PC-3 (cell line): ENCODE results near the gene RASSF4.

Source experiments
- CTCF ChIP-seq: fragments of 300-600 bp; sonication (generic); conservative IDR thresholded peaks from 2 replicates; pipeline ENCODE4 v1.5.1; 2017; ENCODE audit warnings: antibody characterized with exemption, low read depth, mild to moderate bottlenecking, low read length
- EZH2 ChIP-seq: fragments of 300-600 bp; sonication (generic); IDR thresholded peaks from one replicate; pipeline ENCODE4 v1.6.1; 2017; ENCODE audit warnings: antibody characterized with exemption, mild to moderate bottlenecking, low read length; ENCODE audit not compliant: unreplicated experiment

- no peak for TF ChIP-seq CTCF
- no peak for TF ChIP-seq EZH2
Measured at GRCh38 chr10:44989597-44990301, 30.1 kb downstream of the RASSF4 start.
